NCI-H510A treated with DMSO at 0.1 percent for 48 hours (cell line): ENCODE data around the gene TM2D1.

Source experiments
- DNase-seq: peaks from one replicate; lab custom pipeline; 2025; lab: John Stamatoyannopoulos, UW

The TM2D1 gene

DNA sequence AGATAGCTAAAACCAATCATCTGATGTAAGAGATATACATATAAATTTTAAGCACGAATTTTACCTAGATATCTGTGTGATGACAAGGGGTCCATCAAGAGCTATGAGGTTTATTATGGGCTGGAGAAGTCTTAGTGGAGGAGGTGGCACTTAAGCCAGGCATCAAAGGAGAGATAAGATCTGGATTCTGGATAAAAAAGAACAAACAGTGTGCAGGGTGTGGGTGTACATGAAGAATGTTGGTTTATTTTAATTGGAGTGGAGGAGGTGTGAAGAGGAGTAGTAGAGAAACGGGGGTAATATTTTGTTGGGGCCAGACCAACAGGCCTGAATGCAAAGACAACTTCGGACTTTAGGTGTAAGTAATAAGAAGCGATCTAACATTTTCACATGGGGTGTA, 80.6 kb downstream of the TM2D1 start:
- DNase-seq, result no peak

DNA sequence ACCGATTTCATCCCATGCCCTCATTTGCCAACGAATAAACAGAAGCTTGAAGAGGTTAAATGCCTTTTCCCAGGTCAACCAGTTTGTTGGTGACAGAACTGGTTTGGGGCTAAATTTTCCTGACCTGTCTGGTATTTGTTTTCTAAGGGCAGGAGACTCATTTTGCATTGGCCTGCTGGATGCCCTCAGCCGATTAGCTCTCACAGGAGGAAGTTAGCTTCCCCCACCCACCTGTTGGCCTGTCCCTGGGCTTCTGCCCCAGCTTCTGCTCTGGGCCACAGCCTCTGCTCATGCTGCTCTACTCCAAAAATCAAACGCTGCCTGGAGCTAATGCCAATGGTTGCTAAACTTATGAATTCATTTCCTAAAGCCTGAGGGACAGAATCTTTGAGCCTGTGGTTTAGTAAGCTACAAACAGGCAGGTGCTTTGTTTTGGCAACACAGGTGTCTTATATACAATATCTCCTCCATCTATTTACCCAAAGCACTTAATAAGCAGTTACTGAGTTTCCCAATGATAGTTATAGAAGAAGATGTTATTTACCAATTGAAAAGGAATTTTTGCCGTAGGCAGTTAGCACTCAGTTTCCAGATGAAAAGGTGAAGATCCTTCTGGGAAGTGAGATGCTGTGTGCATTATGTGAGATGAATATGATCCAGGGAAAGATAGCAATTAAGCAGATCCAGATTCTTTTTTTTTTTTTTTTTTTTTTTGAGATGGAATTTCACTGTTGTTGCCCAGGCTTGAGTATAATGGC, 82.3 kb downstream of the TM2D1 start:
- DNase-seq, result peak; percentile 72

DNA sequence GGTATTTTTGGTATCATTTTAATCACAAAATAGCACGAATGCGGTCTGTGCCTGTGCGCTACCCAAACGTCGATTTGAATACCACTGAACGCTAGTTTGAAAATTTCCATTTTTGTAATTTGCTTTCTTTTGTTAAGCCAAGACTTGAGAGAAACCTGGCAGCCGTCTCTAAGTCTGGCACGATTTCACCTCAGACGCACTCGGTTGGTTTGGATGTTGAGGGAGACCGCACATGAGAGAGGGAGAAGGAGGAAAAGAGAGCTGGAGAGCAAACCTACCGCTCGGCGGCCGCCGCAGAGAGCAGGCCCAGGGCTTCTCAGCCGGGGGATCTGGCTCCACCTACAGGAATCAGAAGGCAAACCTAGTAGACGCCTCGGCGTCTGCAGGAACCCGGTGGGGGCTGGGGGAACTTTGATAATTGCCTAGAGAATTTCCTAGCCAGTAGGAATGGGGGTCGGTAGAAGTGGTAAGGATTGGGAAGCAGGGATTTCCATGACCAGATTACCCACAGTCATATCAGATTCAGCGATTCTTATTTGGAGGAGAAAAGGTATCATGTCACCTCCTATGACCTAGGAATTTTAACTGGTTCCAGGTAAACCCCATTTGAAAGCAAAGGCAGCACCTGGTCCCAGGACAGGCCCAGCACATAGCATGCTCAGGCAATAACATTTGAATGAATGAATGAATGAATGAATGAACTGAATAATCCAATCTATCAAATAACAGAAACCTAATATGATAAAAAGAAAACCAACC, 83.2 kb downstream of the TM2D1 start:
- DNase-seq, result no peak

DNA sequence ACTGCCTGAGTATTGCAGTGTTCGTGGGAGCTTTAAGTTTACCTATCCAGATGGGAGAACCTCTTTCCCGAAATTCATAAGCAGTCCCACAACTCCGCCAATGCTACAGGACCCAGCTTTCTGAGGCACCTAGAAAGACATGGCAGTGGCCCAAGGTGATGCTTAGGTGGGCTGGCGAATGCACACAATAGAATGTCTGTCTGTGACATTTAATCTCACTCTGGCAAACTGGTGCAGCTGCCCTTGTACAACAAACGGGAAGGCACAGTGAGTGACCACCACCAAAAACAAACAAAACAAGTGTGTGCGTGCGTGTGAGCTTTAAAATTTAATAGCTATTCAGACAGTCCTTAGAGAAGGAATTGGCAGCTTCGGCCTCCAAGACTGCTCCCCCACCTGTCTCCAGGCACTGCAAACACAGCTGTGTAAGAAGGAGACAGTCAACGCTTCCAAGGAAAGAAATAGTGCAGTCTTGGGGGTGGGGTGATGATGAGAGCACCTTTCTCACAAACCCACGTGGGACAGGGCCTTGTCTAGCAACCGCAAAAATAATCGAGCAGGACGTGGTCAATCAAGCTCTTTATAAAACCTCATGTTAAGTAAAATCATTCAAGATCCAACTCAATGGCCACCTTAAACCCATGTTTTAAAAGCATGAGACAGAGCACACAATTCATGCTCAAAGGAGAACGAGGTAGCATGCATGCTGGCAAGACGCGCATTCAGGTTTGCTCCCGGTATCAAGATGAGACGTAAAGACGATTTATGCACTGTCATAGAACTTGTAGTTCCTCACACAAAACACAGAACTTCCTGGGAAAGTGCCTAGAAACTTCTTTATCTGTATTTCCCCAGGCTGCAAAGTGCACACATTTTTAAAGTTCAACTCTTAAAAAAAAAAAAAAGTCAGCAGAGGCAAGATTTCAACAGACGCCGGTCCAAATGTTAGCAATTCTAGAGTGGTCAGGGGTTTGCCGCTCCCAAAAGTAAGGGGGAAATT, 84.1 kb downstream of the TM2D1 start:
- peak; percentile 43 for DNase-seq

DNA sequence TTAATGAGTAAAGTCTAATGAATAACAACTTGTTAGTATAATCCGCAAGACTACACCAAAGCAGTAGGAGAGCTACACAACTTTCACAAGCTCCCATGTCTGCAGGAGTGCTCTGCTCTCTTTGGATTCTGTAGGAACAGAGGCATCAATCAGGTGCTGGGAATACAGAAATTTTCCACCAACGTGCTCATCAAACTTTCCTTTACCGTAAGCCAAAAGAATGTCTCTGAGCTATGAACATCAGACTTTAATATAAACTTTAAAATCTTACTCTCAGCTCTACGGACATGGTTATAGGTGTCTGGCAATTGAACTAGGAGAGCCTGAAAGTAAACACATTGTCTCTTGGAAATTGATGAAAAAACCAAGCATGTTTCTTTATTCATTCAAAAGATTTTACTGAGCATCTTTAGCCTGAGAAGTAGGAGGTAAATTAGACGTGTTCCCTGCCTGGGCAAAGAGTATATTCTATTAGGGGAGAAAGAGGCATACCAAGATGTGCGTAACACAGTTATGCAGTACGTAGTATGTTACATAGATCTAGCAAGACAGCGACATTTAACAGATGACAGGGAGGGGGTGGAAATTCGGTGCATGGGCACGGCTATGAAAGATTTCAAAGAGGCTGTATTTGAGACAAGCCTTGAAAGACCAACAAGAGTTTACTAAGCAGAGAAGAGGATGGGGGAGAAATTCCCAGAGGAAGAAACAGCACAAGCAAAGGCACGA, 85.2 kb downstream of the TM2D1 start:
- no peak for DNase-seq

DNA sequence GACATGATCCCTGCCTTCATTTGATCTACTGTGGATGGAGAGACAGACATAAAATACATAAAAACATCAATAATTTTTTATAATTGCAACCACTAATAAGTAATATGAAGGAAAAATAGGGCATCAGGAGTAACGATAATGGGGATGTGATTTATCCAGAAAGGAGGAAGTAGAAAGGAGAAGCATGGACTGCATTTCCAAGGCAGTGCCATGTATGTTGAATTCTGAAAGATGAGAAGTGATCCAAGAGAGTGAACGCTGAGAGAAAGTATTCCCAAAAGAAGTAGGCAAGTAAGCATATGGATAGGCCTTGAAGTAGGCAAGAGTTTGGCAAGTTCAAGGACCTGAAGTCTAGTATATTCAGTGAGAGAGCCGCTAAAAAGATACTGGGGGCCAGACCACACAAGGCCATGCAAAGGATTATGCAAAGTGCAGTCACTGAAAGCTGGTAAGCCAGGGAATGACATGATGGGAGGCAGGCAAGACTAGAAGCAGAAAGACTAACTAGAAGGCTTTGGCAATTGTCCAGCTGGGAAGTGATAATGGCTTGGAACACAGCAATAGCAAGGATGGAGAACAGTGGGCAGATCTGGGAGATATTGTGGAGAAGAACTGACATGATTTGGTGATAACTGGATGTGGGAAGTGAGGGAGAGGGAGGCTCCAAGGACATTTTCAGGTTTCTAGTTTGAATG, 85.9 kb downstream of the TM2D1 start:
- peak; percentile 24 for DNase-seq

DNA sequence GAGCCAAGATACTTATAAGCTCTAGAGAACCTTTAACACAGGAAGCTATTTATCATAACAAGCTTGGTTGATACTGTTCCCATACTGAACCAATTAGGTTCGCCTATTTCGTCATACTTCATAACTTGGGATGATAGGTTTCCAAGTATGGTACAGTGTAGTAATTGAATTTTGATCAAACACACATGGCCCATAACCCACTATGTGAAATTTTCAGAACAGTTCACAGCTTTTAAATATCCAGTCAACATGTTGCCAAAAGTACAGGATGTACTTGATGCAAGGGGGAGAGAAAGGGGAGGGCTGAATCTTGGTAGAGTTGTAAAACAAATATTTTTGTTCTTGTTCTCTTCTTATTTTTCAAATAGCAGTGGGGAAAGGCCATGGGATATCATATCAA, 86.6 kb downstream of the TM2D1 start:
- DNase-seq, result no peak

DNA sequence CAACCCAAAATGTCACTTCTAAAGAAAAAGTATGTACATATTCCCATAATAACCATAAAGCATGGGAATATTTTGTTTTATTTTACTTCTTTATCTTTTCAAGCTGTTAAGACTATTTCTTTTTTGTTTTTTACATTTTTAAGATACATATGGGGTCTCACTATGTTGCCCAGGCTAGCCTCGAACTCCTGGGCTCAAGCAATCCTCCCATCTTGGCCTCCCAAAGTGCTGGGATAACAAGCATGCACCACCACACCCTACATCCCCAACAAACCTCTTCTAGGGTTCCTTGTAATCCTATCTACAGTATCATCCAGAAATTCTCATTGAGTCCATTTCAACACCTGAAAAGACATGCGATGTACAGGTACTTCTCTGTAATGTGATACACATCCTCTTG, 87.5 kb downstream of the TM2D1 start:
- DNase-seq, result no peak

DNA sequence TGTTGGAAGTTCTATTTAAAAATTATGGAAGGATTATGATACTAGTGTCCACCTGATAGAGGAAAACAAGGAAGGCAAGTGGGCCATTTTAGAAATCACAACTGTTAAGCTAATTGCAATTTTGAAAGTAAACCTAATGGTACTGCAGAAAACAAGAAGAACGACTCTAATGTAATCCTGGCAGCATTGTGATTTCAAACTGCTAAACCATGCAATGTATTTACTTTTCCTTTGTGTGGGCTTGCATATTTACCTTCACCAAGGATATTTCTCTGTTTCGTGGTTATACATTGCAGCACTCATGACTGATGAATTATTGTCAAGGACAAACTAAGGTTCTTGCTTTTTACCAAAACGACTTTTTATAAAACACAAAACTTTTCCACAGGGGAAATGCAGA, 88.1 kb downstream of the TM2D1 start:
- no peak for DNase-seq

DNA sequence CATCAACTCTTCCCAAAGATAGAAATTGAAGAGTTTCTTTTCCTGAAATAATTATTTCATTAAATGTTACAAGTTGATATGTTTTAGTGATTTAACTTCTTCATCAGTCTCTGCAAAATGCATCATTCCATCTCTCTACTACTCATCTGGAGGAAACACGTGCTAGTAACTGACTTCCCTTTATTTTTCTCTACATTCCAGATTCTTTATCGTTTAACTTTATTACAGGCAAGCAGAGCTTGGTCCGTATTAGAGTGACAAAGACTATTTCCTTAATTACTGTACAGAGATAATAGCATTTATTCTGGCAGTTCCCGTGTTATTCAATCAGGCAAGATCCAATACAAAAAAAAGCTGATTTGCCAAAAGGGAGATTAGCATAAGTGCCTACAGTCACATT, 88.6 kb downstream of the TM2D1 start:
- no peak for DNase-seq

DNA sequence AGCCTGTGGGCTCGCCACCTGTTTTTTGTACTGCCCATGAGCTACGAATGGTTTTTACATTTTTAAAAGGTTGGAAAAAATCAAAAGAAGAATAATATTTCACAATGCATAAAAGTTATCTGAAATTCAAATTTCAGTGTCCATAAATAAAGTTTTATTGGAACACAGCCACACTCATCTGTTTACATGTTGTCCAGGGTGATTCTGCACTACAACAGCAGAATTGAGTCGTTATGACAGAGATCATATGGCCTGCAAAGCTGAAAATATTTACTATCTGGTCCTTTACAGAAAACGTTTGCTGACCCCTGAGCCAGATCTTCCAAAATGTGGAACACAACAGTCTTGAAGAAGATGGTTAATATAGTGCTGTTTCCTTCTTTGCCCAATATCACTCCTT, 89.4 kb downstream of the TM2D1 start:
- no peak for DNase-seq

DNA sequence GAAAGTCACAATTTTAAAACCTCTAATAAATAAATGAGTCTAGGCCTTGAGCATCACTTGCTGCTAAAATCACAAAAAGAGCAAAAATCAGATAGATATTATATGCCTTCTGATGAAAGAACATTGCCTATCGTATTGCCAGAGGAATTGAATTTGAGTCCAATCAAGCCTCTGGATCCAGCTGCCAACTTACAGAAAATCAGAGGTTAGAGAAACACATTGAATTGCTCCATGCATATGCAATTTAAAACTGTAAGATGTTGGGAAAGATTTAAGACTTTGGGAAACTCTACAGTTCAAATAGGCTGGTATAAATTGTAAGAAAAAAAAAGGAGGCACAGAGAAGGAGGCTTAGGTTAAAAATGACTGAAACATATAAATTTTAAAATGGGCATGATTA, 93.5 kb downstream of the TM2D1 start:
- no peak for DNase-seq
